HG03066 (cell line): ENCODE measurements around the gene AGBL2.
"Not testable (repeated sequence)": the region's sequence is repeated elsewhere in the genome, so short reads cannot be mapped to it uniquely, and the experiment has no call there.

Source experiments
- ATAC-seq: cut with Tn5 transposase; IDR thresholded peaks from one replicate; pipeline ENCODE4 v1.9.1; 2021; ENCODE audit warnings: low read depth; ENCODE audit not compliant: unreplicated experiment

Gene AGBL2

DNA sequence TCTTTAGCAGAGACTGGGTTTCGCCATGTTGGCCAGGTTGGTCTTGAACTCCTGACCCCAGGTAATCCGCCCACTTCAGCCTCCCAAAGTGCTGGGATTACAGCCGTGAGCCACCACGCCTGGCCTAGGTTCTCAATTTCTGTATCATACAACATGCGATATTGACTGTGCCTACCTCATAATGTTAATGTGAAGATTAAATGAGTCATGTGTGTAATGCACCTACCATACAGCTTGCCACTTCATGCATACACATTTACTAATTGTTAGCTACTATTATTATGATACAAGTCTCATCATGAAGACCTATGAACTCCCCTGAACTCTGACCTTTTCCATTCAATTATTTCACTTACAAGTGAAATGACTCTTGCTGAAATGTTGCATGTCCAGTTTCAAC is 25.7 kb downstream of the AGBL2 start:
- ATAC-seq, result no peak

DNA sequence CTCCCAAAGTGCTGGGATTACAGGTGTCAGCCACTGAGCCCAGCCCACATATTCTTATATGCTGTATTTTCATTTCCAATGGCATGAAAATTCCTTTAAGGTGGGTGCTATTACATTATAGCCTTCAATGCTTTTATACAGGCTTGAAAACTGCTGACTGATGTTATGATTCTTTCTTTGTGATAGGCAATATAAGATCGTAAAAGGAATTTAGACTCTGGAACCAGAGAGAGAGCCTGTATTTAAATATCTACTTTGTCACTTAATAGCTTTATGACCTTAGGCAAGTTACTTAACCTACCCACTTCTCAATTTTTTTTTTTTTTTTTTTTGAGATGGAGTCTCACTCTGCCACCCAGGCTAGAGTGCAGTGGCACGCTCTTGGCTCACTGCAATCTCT is 26.2 kb downstream of the AGBL2 start:
- ATAC-seq, result no peak

DNA sequence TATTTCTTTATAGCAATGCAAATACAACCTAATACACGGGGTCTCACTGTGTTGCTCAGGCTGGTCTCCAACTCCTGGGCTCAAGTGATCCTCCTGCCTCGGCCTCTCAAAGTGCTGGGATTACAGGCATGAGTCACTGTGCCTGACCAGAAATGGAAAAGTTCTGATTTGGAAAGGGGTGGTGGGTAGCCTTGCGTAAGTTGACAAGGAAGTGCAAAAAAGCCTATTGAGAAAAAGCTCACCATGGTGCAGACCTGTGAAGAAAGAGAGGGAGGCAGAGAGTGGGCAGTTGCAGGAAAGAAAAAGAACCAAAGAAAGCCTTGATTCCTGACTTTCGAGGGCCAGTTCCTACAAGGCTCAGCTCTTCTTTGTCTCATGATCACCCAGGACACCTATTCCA is 27.1 kb downstream of the AGBL2 start:
- ATAC-seq, result no peak

DNA sequence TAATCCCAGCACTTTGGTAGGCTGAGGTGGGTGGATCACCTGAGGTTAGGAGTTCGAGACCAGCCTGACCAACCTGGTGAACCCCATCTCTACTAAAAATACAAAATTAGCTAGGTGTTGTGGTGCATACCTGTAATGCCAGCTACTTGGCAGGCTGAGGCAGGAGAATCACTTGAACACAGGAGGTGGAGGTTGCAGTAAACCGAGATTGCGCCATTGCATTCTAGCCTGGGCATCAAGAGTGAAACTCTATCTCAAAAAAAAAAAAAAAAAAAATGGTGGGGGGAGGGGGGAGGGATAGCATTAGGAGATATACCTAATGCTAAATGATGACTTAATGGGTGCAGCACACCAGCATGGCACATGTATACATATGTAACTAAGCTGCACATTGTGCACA is 28.5 kb downstream of the AGBL2 start:
- not testable (repeated sequence) for ATAC-seq

DNA sequence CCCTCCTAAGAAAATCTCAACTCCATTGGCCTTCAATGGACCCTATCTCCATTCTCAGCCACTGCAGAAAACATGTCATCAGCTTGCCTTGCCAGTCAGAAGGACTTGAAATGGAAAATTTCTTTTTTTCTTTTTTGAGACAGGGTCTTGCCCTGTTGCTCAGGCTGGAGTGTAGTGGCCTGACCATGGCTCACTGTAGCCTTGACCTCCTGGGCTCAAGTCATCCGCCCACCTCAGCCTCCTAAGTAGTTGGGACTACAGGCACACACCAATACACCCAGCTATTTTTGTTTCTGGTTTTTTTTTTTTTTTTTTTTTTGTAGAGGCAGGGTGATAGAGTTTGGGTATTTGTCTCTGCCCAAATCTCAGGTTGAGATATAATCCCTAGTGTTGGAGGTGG is 29.0 kb downstream of the AGBL2 start:
- no peak for ATAC-seq

DNA sequence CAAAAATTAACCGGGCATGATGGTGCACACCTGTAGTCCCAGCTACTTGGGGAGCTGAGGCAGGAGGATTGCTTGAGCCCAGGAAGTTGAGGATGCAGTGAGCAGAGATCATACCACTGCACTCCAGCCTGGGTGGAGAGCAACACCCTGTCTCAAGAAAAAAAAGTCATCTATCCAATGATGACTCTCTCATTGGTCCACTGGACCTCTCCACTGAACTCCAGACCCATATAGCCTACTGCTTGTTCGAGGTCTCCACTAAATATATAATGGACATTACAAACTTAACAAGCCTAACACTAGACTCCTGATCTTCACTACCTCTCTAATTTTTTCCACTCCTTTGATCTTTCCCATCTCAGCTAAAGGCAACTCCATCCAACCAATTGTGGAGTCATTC is 39.3 kb downstream of the AGBL2 start:
- ATAC-seq, result no peak

DNA sequence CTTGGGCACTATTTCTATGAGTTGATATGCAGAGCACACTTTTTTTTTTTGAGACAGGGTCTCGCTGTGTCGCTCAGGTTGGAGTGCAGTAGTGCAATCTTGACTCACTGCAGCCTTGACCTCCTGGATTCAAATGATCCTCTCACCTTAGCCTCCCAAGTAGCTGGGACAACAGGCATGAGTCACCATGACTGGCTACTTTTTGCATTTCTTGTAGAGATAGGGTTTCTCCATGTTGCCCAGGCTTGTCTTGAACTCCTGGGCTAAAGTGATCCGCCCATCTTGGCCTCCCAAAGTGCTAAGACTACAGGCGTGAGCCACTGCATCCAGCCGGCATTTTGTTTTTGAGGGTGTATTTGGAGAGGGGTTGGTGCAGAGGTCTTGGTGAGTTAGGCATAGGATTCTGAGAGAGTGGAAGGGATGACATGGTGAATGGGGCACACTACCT is 42.9 kb downstream of the AGBL2 start:
- no peak for ATAC-seq

DNA sequence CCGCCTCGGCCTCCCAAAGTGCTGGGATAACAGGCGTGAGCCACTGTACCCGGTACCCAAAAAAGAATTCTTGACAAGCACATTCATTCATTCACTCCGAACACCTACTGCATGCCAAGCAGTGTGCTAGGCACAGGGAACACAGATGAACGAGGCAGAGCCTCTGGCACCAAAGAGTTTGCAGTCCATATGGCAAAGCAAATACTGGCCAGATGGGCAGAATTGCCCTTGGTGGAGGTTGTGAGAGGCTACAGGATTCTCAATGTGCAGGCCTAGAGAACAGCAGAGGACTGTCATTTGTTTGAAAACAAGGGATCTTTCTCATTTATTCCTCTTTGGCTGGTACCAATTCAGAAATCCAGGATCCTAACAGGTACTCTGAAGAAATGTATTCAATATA is 45.3 kb downstream of the AGBL2 start:
- no peak for ATAC-seq

DNA sequence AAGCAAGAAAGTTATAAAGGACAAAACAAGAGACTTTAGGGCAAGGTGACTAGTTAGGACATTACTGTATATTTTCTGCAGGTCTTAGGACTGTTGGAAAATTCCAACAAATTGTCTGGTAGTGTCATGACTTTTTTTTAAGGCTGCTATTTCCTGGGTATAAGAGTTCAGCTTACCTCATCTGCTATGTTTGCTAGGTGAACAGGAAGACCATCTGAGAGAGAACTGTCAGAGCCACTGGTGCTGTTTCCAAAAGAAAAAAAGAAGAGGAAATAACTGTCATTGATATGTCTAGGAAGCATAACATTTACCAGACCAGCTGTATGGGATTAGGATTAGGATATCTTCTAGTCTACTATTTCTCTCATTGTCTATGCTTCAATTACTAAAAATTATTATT is 46.5 kb downstream of the AGBL2 start:
- no peak for ATAC-seq

DNA sequence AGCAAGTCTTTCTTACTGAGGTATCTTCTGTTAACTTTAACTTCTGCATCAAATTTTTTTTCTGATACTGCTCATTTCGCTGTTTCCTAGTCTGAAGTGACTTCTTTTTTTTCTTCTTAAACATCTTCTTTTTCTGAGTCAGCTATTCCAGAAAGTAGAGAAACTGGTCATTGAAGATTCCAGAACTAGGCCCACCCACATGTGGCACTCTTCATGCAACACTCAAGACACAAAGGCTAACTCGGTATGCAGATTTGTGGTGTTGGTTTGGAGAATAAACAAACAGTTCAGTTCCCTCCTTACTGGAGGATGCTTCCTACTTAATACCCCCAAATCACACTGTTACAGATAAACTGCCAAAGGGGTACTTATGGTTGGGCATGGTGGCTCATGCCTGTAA is 47.6 kb downstream of the AGBL2 start:
- ATAC-seq, result no peak

DNA sequence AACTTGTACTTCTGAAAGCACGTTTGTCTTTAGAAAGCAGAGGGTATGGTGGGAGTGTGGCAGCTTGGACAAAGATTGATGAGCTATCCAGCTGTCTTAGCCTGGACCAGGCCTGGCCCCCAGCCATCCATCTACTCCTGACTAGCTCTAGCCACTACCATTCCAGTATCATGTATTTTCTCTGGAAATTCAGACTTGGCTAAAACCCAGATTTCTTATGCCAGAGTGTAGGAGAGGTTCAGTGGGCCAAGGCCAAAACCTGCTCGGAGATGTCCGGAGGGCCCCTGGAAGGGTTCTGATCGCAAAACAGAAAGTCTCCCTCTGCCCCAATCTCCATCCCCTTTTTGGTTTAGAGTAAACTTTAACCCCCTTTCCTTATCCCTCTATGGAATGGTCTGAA is 48.0 kb downstream of the AGBL2 start:
- no peak for ATAC-seq

DNA sequence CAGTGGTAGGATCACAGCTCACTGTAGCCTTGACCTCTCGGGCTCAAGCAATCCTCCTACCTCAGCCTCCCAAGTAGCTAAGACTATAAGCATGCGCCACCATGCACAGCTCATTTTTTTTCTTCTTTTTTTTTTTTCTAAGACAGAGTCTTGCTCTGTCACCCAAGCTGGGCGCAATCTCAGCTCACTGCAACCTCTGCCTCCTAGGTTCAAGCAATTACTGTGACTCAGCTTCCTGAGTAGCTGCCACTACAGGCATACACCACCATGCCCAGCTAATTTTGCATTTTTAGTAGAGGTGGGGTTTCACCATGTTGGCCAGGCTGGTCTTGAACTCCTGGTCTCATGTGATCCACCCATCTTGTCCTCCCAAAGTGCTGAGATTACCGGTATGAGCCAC is 50.2 kb downstream of the AGBL2 start:
- not testable (repeated sequence) for ATAC-seq

DNA sequence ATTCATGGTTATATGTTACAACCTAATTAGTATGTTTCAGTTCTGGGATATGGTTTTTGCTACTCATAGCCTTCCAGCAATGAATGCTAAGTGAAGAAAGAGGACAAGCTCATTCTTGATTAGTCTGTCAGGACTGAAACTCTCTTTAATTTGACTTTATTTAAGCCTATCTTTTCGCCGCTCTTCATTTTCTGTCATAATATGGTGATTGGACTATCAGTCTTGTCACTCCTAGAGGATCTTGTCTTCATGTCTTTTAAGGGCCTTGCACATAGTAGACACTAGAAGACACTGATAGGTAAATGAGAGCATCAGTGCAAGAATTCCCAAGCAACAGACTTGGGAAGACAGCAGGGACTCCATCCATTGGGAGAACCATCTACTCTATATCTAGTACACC is 53.9 kb downstream of the AGBL2 start:
- ATAC-seq, result no peak

DNA sequence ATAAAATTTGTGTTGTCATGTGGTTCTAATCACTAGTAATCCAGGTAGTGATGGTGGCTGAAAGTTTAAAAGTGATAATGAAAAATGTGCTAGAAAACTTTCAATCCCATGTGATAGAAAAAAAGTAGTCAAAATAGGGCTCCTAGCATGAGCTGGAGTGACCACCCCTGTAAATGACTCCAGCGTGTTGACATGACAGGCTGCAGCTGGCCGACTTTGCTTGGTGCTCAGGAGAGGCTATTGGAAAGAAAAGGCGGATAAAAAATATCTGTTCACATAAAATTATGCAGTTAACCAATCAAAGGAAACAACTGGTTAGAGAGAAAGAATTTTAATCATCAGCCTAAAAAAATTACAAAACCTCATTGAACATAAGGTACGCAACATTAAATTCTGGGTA is 55.9 kb downstream of the AGBL2 start:
- ATAC-seq, result no peak

DNA sequence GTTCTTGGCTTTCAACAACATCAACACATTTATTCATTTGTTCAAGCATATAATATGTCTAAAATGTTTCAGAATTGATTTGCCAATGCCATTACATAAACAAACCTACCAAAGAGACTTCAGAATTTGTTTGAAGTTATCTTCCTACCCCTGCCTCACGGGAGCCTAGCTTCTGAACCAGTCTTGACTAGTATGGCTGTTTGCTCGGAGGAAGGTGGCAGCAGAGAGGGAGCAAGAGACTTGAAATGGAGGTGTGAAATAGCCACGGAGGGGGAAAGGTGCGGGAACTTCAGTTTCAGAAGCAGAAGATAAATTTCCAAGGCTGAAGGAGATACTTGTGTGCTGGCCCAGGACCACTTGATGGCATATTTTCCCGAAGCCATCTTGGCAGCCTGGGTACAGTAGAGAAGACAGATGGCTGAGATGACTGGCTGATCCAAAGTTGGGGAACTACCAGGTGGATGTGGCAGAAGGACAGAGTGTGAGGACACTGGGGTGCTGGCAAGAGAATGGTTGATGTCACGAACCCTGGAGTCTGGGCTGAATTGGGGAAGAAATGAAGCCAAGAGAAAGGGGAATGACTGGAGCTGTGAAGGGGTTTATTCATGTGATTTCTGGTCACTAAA is 58.8 kb downstream of the AGBL2 start:
- ATAC-seq, result no peak

DNA sequence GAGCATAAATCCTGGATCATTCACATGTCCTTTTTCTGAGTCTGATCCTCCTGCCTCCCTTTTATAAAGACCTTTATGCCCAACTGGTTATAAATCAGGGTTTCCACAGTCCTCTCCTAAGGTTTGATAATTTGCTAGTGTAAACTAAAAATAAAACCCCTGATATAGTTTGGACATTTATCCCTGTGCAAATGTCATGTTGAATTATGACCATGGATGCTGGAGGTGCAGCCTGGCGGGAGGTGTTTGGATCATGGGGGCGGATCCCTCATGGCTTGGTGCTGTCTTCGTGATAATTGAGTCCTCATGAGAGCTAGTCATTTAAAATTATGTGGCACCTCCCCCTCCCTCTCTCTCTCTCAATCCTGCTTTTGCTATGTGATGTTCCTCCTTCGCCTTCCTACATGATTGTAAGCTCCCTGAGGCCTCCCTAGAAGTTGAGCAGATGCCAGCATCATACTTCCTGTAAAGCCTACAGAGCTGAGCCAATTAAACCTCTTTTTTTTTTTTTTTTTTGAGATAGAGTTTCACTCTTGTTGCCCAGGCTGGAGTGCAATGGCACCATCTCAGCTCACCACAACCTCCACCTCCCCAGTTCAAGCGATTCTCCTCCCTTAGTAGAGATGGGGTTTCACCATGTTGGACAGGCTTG is 63.2 kb downstream of the AGBL2 start:
- ATAC-seq, result no peak

DNA sequence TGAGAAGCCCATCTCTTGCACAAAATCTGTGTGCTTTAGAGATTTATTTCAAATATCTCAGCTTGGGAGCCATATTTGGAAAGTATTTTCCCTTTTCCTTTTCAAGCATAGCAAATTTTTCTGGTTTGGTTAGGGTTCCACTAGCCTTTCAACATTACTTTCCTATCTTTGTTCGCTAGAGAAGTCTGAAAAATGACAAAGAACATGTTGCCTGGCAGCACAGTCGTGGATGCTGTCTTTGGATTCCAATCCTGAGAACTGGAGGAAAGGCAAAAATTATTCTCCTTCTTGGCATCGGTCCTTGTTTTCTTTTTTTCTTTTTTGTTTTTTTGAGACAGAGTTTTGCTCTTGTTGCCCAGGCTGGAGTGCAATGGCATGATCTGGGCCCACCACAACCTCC is 65.9 kb downstream of the AGBL2 start:
- no peak for ATAC-seq

DNA sequence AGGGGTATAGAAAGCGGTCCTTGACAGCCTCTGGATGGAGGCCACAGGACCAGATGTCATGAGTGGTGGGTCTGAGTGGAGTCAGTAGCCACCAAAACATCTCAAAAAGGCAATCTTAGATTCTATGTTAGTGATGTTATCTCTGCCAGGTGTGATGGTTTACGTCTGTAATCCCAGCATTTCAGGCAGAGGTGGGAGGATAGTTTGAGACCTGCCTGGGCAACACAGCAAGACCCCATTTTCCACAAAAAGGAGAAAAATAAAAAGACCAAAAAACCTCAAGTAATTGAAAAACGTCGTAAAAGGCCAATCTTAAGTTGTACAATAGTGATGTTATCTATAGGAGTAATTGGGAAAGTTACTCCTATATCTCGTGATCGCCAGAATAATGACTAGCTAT is 69.2 kb downstream of the AGBL2 start:
- no peak for ATAC-seq

DNA sequence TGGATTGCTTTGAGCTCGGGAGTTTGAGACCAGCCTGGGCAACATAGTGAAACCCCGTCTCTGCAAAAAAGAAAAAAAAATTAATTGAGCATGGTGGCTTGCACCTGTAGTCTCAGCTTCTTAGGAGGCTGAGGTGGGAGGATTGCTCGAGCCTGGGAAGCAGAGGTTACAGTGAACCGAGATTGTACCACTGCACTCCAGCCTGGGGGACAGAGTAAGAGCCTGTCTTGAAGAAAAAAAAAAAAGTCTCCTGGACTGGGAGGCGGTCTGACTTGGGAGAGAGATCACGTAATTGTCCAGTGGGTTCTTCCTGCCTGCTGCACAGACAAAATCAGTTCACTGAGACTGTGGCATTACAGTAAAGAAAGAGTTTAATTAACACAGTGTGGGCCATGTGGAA is 69.7 kb downstream of the AGBL2 start:
- ATAC-seq, result no peak

DNA sequence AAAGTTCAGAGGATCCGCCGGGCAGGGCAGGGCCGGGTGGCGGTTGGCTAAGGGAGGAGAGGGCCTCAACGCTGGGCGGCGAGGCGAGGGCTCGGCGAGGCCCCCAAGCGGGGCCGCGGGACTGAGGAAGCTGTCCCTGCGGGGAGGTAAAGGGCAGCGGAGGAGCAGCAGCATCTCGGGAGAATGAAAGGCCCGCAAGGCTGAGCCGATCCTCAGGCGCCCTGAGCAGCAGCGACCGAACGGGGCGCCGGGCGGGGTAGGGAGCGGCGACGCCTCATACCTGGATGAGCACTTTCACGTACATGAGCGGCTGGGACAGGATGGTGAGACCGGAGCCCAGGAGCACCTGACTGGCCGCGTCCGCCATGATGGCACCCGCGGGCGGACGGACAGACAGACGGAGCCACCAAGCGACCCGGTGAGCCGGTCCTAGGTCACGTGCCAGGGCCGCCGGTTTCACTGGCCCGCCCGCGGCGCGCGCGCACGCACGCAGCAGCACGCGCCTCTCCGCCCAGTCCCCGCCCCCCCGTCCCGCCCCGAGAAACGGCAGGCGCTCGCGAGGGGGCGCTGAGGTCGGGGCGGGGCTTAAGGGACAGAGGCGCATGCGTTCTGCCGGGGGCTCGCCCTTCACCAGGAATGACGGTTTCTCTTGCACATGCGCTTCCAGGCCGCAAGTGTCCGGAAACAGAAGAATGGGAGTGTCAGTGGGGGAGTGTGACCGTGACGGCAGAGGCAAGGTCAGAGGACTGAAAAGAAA is 72.9 kb downstream of the AGBL2 start, which contains the start of gene MTCH2:
TSS of gene MTCH2 (minus strand) at position 461 of the 757 bp plus-strand sequence. CDS start at position 367, 94 bp downstream.
- peak; percentile 91 for ATAC-seq

DNA sequence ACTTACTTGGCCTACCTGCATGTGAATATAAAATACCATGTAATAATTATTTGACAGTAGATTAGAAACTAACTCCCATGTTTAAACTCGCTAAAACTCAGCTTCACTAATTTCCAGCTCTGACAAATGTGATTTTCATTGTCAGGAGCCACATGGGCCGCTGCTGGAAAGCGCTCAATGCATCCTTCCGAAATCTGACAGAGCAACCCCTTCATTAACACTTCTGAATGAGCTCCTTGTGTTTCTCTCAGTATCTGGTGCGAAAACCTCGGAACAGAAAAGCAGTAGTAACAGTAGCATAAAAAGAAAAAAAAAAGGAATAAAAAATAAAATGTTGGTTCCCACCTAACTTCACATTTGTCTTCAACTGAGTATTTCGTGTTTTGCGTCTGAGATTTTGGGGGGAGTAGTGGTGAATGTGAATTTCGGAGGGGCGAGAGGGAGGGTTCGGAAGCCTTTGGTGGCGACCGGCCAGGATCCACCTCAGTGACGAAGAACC is 73.5 kb downstream of the AGBL2 start:
- ATAC-seq, result no peak

DNA sequence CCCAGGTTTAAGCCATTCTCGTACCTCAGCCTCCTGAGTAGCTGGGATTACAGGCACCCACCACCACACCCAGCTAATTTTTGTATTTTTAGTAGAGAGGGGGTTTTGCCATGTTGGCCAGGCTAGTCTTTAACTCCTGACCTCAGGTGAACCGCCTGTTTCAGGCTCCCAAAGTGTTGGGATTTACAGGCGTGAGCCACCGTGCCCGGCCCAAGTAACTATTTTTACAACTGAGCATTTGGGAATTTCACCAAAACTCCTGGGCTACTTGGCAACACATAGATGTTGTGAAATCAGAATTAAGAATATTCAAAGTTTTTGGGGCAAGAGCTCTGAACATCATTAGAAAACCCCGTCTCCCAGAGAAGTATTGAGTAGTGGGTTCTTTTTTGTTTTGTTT is 74.7 kb downstream of the AGBL2 start:
- ATAC-seq, result not testable (repeated sequence)
